Upper lobe of left lung (tissue), 6 donors: ENCODE measurements around the gene B3GNT2. TPM values are rescaled to one million over a fixed set of nuclear protein-coding genes. Genes with fewer than 3 reads are reported as not detected.

ENCODE experiments used
- ATAC-seq, 2 donors: fragments of 200-7000 bp; cut with Tn5 transposase; one replicate each; pipeline ENCODE4 v1.9.1; 2022; ENCODE audit warnings: mild to moderate bottlenecking in 2 of 2, moderate library complexity in 2 of 2; ENCODE audit not compliant: low FRiP score in 2 of 2
- DNase-seq, 2 donors: peaks; one replicate each; pipeline ENCODE4 v3.0.0-alpha.2; 2019 to 2020
- H3K27ac ChIP-seq, 4 donors: fragments of 200-600 bp; sonication (generic); one replicate each; pipeline ENCODE4 v1.5.1; 2016 to 2019
- H3K27me3 ChIP-seq, 4 donors: fragments of 200-600 bp; sonication (generic); one replicate each; pipeline ENCODE4 v1.5.1; 2017 to 2019
- H3K36me3 ChIP-seq, 4 donors: fragments of 200-600 bp; sonication (generic); one replicate each; pipeline ENCODE4 v1.5.1; 2016 to 2019
- H3K4me1 ChIP-seq, 4 donors: fragments of 200-600 bp; sonication (generic); one replicate each; pipeline ENCODE4 v1.5.1; 2018 to 2019
- H3K4me3 ChIP-seq, 4 donors: fragments of 200-600 bp; sonication (generic); one replicate each; pipeline ENCODE4 v1.5.1; 2017 to 2019; ENCODE audit warnings: mild to moderate bottlenecking in 2 of 4, moderate library complexity in 1 of 4
- H3K9me3 ChIP-seq, 4 donors: fragments of 200-600 bp; sonication (generic); one replicate each; pipeline ENCODE4 v1.5.1; 2018 to 2019
- EP300 ChIP-seq, 4 donors: sonication (generic); formaldehyde crosslinking; IDR thresholded peaks; one replicate each; pipeline ENCODE4 v1.5.1; 2017; ENCODE audit warnings: antibody characterized with exemption in 4 of 4, control low read depth in 2 of 4
- POLR2A ChIP-seq, 4 donors: fragments of 450-650 bp; IDR thresholded peaks; one replicate each; pipeline ENCODE4 v1.5.1; 2016 to 2017; ENCODE audit warnings: antibody characterized with exemption in 4 of 4, mild to moderate bottlenecking in 2 of 4
- POLR2AphosphoS5 ChIP-seq, 2 donors: sonication (generic); formaldehyde crosslinking; IDR thresholded peaks; one replicate each; pipeline ENCODE4 v1.5.1; 2017; ENCODE audit warnings: antibody characterized with exemption in 2 of 2
- WGBS, 2 donors: methylation state at CpG; one replicate each; pipeline ENCODE4 v1.1.5; 2017 to 2018; 5-methylcytosine and 5-hydroxymethylcytosine counted together
- total RNA-seq, 6 donors: library from RNA; depleted of rRNA in 4 of 6; stranded (reverse); fragments of >200 nt in 4 of 6; gene quantifications; one replicate each; pipeline versions ENCODE4 v1.1.0 to v1.2.1, GENCODE V29; 2016 to 2021
- TF ChIP-seq, protein P1 (sequence below), 6 experiments: fragments of 450-650 bp in 4 of 6; fragments of 200-600 bp in 2 of 6; sonication (generic) in 2 of 6; IDR thresholded peaks; one replicate each; pipeline ENCODE4 v1.5.1; 2016 to 2019; ENCODE audit warnings: antibody characterized with exemption in 6 of 6
- donor health status: DM: no; HTN: no; CAD: no; lungs with moderate emphysema.
- donor health status: DM: no; HTN: yes; CAD: no; lungs with severe emphysema.

B3GNT2 gene
- total RNA-seq, 6 donors from 2014 or later = 23.0 to 57.6 (median 37.4) TPM

DNA sequence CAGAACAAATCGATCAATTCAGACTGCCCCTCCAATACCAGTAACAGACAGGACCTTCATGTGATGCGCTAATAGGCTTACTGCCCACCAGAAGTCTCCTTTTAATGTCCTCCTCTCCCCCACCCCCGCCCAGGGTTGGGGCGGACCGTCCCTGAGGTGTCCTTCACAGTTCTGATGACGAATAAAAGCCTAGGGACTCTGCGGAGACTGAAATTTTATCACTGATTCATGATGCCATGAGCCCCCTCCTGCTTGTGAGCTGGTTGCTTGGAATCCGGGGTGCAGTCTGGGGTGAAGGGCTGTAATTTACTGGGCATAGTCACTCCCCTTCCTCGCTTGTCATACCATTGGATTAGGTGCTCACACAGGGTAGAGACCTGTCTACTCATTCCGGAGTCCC is 42.3 kb downstream of the B3GNT2 start:
- TF ChIP-seq POLR2A (IDR thresholded peaks at IDR 0.05) (no peak), POLR2AphosphoS5 (IDR thresholded peaks at IDR 0.05) (no peak), EP300 (IDR thresholded peaks at IDR 0.05) (no peak)
- TF ChIP-seq, protein P1, sequence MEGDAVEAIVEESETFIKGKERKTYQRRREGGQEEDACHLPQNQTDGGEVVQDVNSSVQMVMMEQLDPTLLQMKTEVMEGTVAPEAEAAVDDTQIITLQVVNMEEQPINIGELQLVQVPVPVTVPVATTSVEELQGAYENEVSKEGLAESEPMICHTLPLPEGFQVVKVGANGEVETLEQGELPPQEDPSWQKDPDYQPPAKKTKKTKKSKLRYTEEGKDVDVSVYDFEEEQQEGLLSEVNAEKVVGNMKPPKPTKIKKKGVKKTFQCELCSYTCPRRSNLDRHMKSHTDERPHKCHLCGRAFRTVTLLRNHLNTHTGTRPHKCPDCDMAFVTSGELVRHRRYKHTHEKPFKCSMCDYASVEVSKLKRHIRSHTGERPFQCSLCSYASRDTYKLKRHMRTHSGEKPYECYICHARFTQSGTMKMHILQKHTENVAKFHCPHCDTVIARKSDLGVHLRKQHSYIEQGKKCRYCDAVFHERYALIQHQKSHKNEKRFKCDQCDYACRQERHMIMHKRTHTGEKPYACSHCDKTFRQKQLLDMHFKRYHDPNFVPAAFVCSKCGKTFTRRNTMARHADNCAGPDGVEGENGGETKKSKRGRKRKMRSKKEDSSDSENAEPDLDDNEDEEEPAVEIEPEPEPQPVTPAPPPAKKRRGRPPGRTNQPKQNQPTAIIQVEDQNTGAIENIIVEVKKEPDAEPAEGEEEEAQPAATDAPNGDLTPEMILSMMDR (IDR thresholded peaks at IDR 0.05) = no peak
- no peak for DNase-seq
- H3K4me3 ChIP-seq = no peak overlapping the region
- no peaks in the 10 kb centered on the region for H3K4me1 ChIP-seq
- no peaks in the 10 kb centered on the region for H3K9me3 ChIP-seq
- no peak overlapping the region for H3K27ac ChIP-seq
- 88 to 97% methylated on average over 7 to 10 of the region's 10 CpGs for WGBS, 2 donors
- no peaks in the 10 kb centered on the region for H3K36me3 ChIP-seq
- H3K27me3 ChIP-seq = no peaks in the 10 kb centered on the region
- no peak for ATAC-seq

DNA sequence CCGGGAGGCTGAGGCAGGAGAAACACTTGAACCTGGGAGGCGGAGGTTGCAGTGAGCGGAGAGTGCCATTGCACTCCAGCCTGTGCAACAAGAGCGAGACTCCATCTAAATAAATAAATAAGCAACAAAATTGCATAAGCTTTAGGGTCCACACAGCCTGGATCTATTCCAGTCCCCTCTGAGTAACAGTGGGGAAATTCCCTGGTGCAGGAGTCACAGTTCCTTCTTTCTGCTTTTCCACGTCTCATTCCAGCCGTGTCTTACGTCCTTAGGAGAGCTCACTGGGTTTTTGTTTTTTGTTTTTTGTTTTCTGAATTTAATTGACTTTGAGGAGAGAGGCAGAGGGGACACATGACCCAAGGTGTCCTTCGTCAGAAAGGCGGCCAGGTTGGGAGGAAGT is 44.6 kb downstream of the B3GNT2 start:
- WGBS, 2 donors = 91 to 97% methylated on average over 9 of the region's 9 CpGs
- no peaks in the 10 kb centered on the region for H3K9me3 ChIP-seq

GRCh38 chr2:62243983-62244382 is 48.1 kb downstream of the B3GNT2 start:
- 77 to 92% methylated on average over 6 of the region's 6 CpGs for WGBS, 2 donors
- no peaks in the 10 kb centered on the region for H3K36me3 ChIP-seq
- H3K27me3 ChIP-seq = no peaks in the 10 kb centered on the region
- DNase-seq (no peak), ATAC-seq (no peak)
- H3K27ac ChIP-seq = no peak overlapping the region
- no peaks in the 10 kb centered on the region for H3K9me3 ChIP-seq
- H3K4me1 ChIP-seq = no peaks in the 10 kb centered on the region
- TF ChIP-seq POLR2AphosphoS5 (IDR thresholded peaks at IDR 0.05) = no peak
- TF ChIP-seq EP300 (IDR thresholded peaks at IDR 0.05) = no peak
- TF ChIP-seq POLR2A (IDR thresholded peaks at IDR 0.05) = no peak
- TF ChIP-seq, protein P1 (IDR thresholded peaks at IDR 0.05) = no peak
- H3K4me3 ChIP-seq = no peak overlapping the region

More for the DNA sequence above, 44.6 kb downstream of the B3GNT2 start:
- Histone ChIP-seq H3K27ac (no peak overlapping the region), H3K4me1 (no peaks in the 10 kb centered on the region), H3K27me3 (no peaks in the 10 kb centered on the region), H3K4me3 (no peak overlapping the region), H3K36me3 (no peaks in the 10 kb centered on the region)
- TF ChIP-seq, protein P1 (IDR thresholded peaks at IDR 0.05) = no peak
- no peak for TF ChIP-seq POLR2A (IDR thresholded peaks at IDR 0.05)
- DNase-seq (no peak), ATAC-seq (no peak)

DNA sequence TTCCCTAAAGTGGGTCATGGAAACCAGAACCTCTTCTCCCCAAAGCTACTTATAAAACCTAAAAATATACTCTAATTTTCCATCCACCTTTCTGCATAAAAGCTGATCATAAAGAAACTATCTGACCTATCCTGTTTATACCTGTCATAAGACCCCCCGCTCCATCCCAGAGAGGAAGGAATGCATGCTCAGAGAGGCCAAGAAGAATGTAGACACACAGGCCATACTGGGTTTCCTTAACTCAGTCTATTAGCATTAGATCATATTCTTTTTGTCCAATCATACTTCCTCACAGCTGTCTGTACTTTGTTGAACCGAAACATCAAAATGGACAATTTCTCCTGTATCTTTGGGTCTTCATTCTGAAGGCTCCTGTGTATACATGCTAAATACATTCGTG is 52.3 kb downstream of the B3GNT2 start:
- no peak for TF ChIP-seq POLR2A (IDR thresholded peaks at IDR 0.05)
- TF ChIP-seq, protein P1 (IDR thresholded peaks at IDR 0.05) = no peak
- no peak for TF ChIP-seq POLR2AphosphoS5 (IDR thresholded peaks at IDR 0.05)
- no peak for TF ChIP-seq EP300 (IDR thresholded peaks at IDR 0.05)
- DNase-seq = no peak
- no peaks in the 10 kb centered on the region for H3K36me3 ChIP-seq
- no peak overlapping the region for H3K4me3 ChIP-seq
- H3K4me1 ChIP-seq = no peaks in the 10 kb centered on the region
- no peak overlapping the region for H3K27ac ChIP-seq
- no peaks in the 10 kb centered on the region for H3K9me3 ChIP-seq
- 83 to 91% methylated on average over 3 of the region's 3 CpGs for WGBS, 2 donors
- no peaks in the 10 kb centered on the region for H3K27me3 ChIP-seq
- no peak for ATAC-seq

- Histone ChIP-seq H3K9me3 (no peaks in the 10 kb centered on the region), H3K4me3 (no peak overlapping the region), H3K4me1 (no peaks in the 10 kb centered on the region), H3K27ac (no peak overlapping the region), H3K36me3 (no peaks in the 10 kb centered on the region), H3K27me3 (no peaks in the 10 kb centered on the region)
- ATAC-seq (no peak), DNase-seq (no peak)
- 93 to 95% methylated on average over 4 of the region's 4 CpGs for WGBS, 2 donors
- no peak for TF ChIP-seq POLR2AphosphoS5 (IDR thresholded peaks at IDR 0.05)
- TF ChIP-seq EP300 (IDR thresholded peaks at IDR 0.05) = no peak
- TF ChIP-seq POLR2A (IDR thresholded peaks at IDR 0.05) = no peak
- TF ChIP-seq, protein P1 (IDR thresholded peaks at IDR 0.05) = no peak
These were observed 54.3 kb downstream of the B3GNT2 start for GRCh38 chr2:62250239-62250638.
